GM19328 (cell line): ENCODE data around the gene ZC3H12A.

Source experiments
- ATAC-seq: cut with Tn5 transposase; IDR thresholded peaks from one replicate; pipeline ENCODE4 v1.9.1; 2021; ENCODE audit warnings: mild to moderate bottlenecking, moderate library complexity; ENCODE audit not compliant: unreplicated experiment

ZC3H12A gene

GRCh38 chr1:37474046-37474696, at the start of gene ZC3H12A:
Gene ZC3H12A, plus strand, starts transcription at chr1:37474580. Its CDS starts 917 bp downstream, at chr1:37475497.
- ATAC-seq: peak; percentile 59

GRCh38 chr1:37425221-37425620, 49.2 kb upstream of the ZC3H12A start:
- ATAC-seq: no peak

- no peak for ATAC-seq
Observed at GRCh38 chr1:37429029-37429428, 45.4 kb upstream of the ZC3H12A start.

- ATAC-seq: no peak
Observed at GRCh38 chr1:37430103-37430985, 44.0 kb upstream of the ZC3H12A start.

GRCh38 chr1:37432716-37433115, 41.7 kb upstream of the ZC3H12A start:
- no peak for ATAC-seq

GRCh38 chr1:37433171-37433570, 41.2 kb upstream of the ZC3H12A start:
- no peak for ATAC-seq

GRCh38 chr1:37434292-37435225, 39.8 kb upstream of the ZC3H12A start:
- no peak for ATAC-seq

- ATAC-seq: no peak
Observed at GRCh38 chr1:37437087-37437486, 37.3 kb upstream of the ZC3H12A start.

- no peak for ATAC-seq
Observed at GRCh38 chr1:37438037-37438868, 36.1 kb upstream of the ZC3H12A start.

- no peak for ATAC-seq
Observed at GRCh38 chr1:37438869-37439343, 35.5 kb upstream of the ZC3H12A start.

GRCh38 chr1:37439349-37439995, 34.9 kb upstream of the ZC3H12A start:
- no peak for ATAC-seq

GRCh38 chr1:37441490-37441889, 32.9 kb upstream of the ZC3H12A start:
- ATAC-seq: no peak

GRCh38 chr1:37442139-37442538, 32.2 kb upstream of the ZC3H12A start:
- ATAC-seq: no peak

GRCh38 chr1:37442644-37443043, 31.7 kb upstream of the ZC3H12A start:
- ATAC-seq: no peak

- no peak for ATAC-seq
Observed at GRCh38 chr1:37446874-37447273, 27.5 kb upstream of the ZC3H12A start.

GRCh38 chr1:37448185-37448584, 26.2 kb upstream of the ZC3H12A start:
- ATAC-seq: no peak

GRCh38 chr1:37448691-37449417, 25.5 kb upstream of the ZC3H12A start:
- no peak for ATAC-seq

GRCh38 chr1:37449936-37450335, 24.4 kb upstream of the ZC3H12A start:
- no peak for ATAC-seq

GRCh38 chr1:37452416-37452815, 22.0 kb upstream of the ZC3H12A start:
- no peak for ATAC-seq
